Measurements from ENCODE around the gene SFI1.
"Not testable (repeated sequence)": the region's sequence is repeated elsewhere in the genome, so short reads cannot be mapped to it uniquely, and the experiment has no call there.

SFI1 gene

GRCh38 chr22:31637891-31638618 is 141.7 kb downstream of the SFI1 start:
- peak; percentile 92 to 93 for DNase-seq

- DNase-seq, result no peak
These were observed 143.2 kb downstream of the SFI1 start for GRCh38 chr22:31639436-31640039.

GRCh38 chr22:31646186-31647019 is 150.1 kb downstream of the SFI1 start:
- no peak for DNase-seq

- no peak for DNase-seq
These were observed 150.7 kb downstream of the SFI1 start for GRCh38 chr22:31647066-31647465.

- DNase-seq, result no peak
These were observed 151.4 kb downstream of the SFI1 start for GRCh38 chr22:31647523-31648320.

- DNase-seq, result no peak
These were observed 154.1 kb downstream of the SFI1 start for GRCh38 chr22:31650391-31650790.

GRCh38 chr22:31651664-31652063 is 155.3 kb downstream of the SFI1 start:
- no peak for DNase-seq

GRCh38 chr22:31652088-31652487 is 155.8 kb downstream of the SFI1 start:
- DNase-seq, result no peak

- DNase-seq, result no peak
These were observed 156.8 kb downstream of the SFI1 start for GRCh38 chr22:31652911-31653684.

- no peak for DNase-seq
These were observed 157.6 kb downstream of the SFI1 start for GRCh38 chr22:31653944-31654343.

- no peak for DNase-seq
These were observed 158.1 kb downstream of the SFI1 start for GRCh38 chr22:31654408-31654807.

GRCh38 chr22:31659246-31659645 is 162.9 kb downstream of the SFI1 start:
- DNase-seq, result no peak

GRCh38 chr22:31660860-31661341 is 164.6 kb downstream of the SFI1 start:
- DNase-seq, result not testable (repeated sequence)

GRCh38 chr22:31661851-31662667 is 165.7 kb downstream of the SFI1 start, which contains the start of gene PISD:
Gene PISD, minus strand, starts transcription at chr22:31662215. Its CDS starts 7 bp downstream, at chr22:31662208.
- DNase-seq, result peak; percentile 91 to 94

GRCh38 chr22:31662668-31663037 is 166.3 kb downstream of the SFI1 start:
- no peak for DNase-seq
